Mesenchymal stem cell (in vitro differentiated cells and primary cell): ENCODE measurements around the gene TBC1D22A.

Experiments used
- DNase-seq: peaks from one replicate; pipeline ENCODE4 v3.0.0-alpha.2; 2013
- H2AFZ ChIP-seq: one replicate; pipeline ENCODE4 v1.6.1; 2013; ENCODE audit warnings: low read depth, mild to moderate bottlenecking, control low read depth, inconsistent platforms, low read length, moderate library complexity
- H2AK5ac ChIP-seq: 2 replicates; pipeline ENCODE4 v1.6.1; 2013; ENCODE audit warnings: low read length, moderate library complexity, mild to moderate bottlenecking, inconsistent platforms; ENCODE audit not compliant: severe bottlenecking
- H2BK120ac ChIP-seq: one replicate; pipeline ENCODE4 v1.6.1; 2013; ENCODE audit warnings: low read depth, mild to moderate bottlenecking, inconsistent platforms, low read length, moderate library complexity
- H2BK12ac ChIP-seq, 2 experiments: one replicate each; pipeline ENCODE4 v1.6.1; 2013; ENCODE audit warnings: inconsistent platforms in 2 of 2, low read length in 2 of 2, mild to moderate bottlenecking in 2 of 2, moderate library complexity in 2 of 2, control low read depth in 1 of 2
- H2BK15ac ChIP-seq: one replicate; pipeline ENCODE4 v1.6.1; 2013; ENCODE audit warnings: mild to moderate bottlenecking, low read depth, inconsistent platforms; ENCODE audit not compliant: poor library complexity, severe bottlenecking
- H2BK5ac ChIP-seq: 2 replicates; pipeline ENCODE4 v1.6.1; 2013; ENCODE audit warnings: low read depth, mild to moderate bottlenecking, low read length, control low read depth, inconsistent platforms; ENCODE audit not compliant: poor library complexity, severe bottlenecking
- H3K14ac ChIP-seq, 2 experiments: one replicate each; pipeline ENCODE4 v1.6.1; 2013; ENCODE audit warnings: inconsistent platforms in 2 of 2, low read length in 2 of 2, control low read depth in 1 of 2, mild to moderate bottlenecking in 1 of 2, moderate library complexity in 1 of 2
- H3K18ac ChIP-seq, 2 experiments: one replicate each; pipeline ENCODE4 v1.6.1; 2013; ENCODE audit warnings: inconsistent platforms in 2 of 2, low read length in 2 of 2, control low read depth in 1 of 2, low read depth in 1 of 2, mild to moderate bottlenecking in 1 of 2
- H3K23ac ChIP-seq, 2 experiments: one replicate each; pipeline ENCODE4 v1.6.1; 2013; ENCODE audit warnings: inconsistent platforms in 2 of 2, low read length in 2 of 2, mild to moderate bottlenecking in 2 of 2, moderate library complexity in 2 of 2, control low read depth in 1 of 2
- H3K27ac ChIP-seq: 2 replicates; pipeline ENCODE4 v1.5.1; 2013; ENCODE audit warnings: mild to moderate bottlenecking, moderate library complexity, low read length, control low read depth, inconsistent platforms; ENCODE audit not compliant: poor library complexity, severe bottlenecking
- H3K27me3 ChIP-seq, 2 experiments: 2 replicates each; pipeline versions ENCODE4 v1.6.1 to v1.7.0; 2013; ENCODE audit warnings: low read length in 2 of 2, mild to moderate bottlenecking in 2 of 2, moderate library complexity in 2 of 2, control low read depth in 1 of 2, inconsistent platforms in 1 of 2; ENCODE audit not compliant: control insufficient read depth in 1 of 2, insufficient read depth in 1 of 2
- H3K36me3 ChIP-seq, 2 experiments: 2 replicates each; pipeline versions ENCODE4 v1.6.1 to v1.7.0; 2013; ENCODE audit warnings: low read length in 2 of 2, control low read depth in 1 of 2, inconsistent platforms in 1 of 2, low read depth in 1 of 2, mild to moderate bottlenecking in 1 of 2; ENCODE audit not compliant: insufficient read depth in 2 of 2, control insufficient read depth in 1 of 2
- H3K4ac ChIP-seq, 2 experiments: one replicate each; pipeline ENCODE4 v1.6.1; 2013; ENCODE audit warnings: inconsistent platforms in 2 of 2, low read length in 2 of 2, mild to moderate bottlenecking in 2 of 2, moderate library complexity in 2 of 2, control low read depth in 1 of 2, low read depth in 1 of 2
- H3K4me1 ChIP-seq: 2 replicates; pipeline ENCODE4 v1.6.1; 2013; ENCODE audit warnings: low read depth, low read length, control low read depth; ENCODE audit not compliant: control insufficient read depth, insufficient read depth
- H3K4me2 ChIP-seq: 2 replicates; pipeline ENCODE4 v1.6.1; 2013; ENCODE audit warnings: low read length, mild to moderate bottlenecking, inconsistent platforms; ENCODE audit not compliant: poor library complexity, severe bottlenecking
- H3K4me3 ChIP-seq, 2 experiments: 2 replicates each; pipeline versions ENCODE4 v1.5.1 to v1.7.0; 2013; ENCODE audit warnings: low read length in 2 of 2, mild to moderate bottlenecking in 2 of 2, control low read depth in 1 of 2, low read depth in 1 of 2; ENCODE audit not compliant: insufficient read depth in 1 of 2
- H3K79me1 ChIP-seq: replicated peaks from 2 replicates; pipeline ENCODE4 v1.6.1; 2013; ENCODE audit warnings: mild to moderate bottlenecking, control low read depth, low read length, inconsistent platforms; ENCODE audit not compliant: poor library complexity, severe bottlenecking
- H3K9ac ChIP-seq: 2 replicates; pipeline ENCODE4 v1.7.0; 2013; ENCODE audit warnings: mild to moderate bottlenecking, low read length, moderate library complexity
- H3K9me3 ChIP-seq: 2 replicates; pipeline ENCODE4 v1.7.0; 2013; ENCODE audit warnings: mild to moderate bottlenecking, low read length; ENCODE audit not compliant: control insufficient read depth
- H4K8ac ChIP-seq: one replicate; pipeline ENCODE4 v1.6.1; 2013; ENCODE audit warnings: inconsistent platforms, mild to moderate bottlenecking, low read length, moderate library complexity
- H4K91ac ChIP-seq: one replicate; pipeline ENCODE4 v1.6.1; 2013; ENCODE audit warnings: mild to moderate bottlenecking, low read length, inconsistent platforms
- WGBS: methylation state at CpG from one replicate; pipeline ENCODE4 v1.1.7; 2013; ENCODE audit warnings: mixed read lengths; 5-methylcytosine and 5-hydroxymethylcytosine counted together

The TBC1D22A gene

DNA sequence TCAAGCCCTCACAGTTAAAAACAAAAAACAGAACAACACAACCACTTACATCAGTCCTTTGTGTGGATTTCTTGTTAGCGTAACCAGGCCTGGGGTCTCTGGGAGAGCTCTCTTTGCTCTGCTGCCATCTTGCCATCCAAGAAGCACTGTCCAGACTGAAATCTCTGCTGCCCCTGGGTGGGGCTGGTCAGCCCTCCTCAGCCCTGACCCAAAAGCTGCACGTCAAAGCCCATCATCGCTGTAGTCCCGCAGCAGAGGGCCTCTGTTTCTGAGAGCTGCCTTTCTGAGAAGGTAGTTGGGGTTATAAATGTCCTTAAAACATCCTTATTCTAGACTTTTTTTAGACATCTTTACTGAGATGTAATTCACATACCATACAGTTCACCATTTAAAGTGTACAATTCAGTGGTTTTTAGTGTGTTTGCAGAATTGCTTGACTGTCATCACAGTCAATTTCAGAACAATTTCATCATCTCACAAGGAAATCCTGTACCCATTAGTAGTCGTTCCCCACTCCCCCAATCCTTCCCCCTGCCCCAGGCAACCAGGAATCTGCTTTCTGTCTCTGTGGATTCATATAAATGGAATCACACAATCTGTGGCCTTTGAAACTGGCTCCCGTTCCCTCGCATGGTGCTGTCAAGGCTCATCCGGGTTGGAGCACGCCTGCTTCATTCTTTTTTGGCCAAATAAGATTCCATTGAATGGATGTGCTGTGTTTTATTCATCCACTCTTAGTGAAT is 94.9 kb downstream of the TBC1D22A start:
- Histone ChIP-seq H3K4me1 (peaks cover 10% of the 10 kb centered on the region), H3K36me3 (peaks cover 6 to 16% of the 10 kb centered on the region in 2 experiments), H3K9me3 (no peaks in the 10 kb centered on the region), H2AK5ac (no peak overlapping the region), H3K27me3 (no peaks in the 10 kb centered on the region), H3K27ac (no peak overlapping the region), H2BK5ac (no peak overlapping the region), H3K18ac (no peak overlapping the region), H3K79me1 (peaks cover 53% of the 10 kb centered on the region), H2AFZ (no peak overlapping the region), H4K91ac (no peak overlapping the region), H3K23ac (no peak overlapping the region), H4K8ac (no peak overlapping the region), H3K4me3 (no peak overlapping the region), H3K9ac (no peak overlapping the region), H2BK15ac (no peak overlapping the region), H3K4me2 (no peak overlapping the region), H2BK12ac (no peak overlapping the region), H2BK120ac (no peak overlapping the region), H3K4ac (no peak overlapping the region), H3K14ac (no peak overlapping the region)
- no peak for DNase-seq
- WGBS = 92% methylated on average over 6 of the region's 9 CpGs

GRCh38 chr22:46857885-46858143 is 95.4 kb downstream of the TBC1D22A start:
- DNase-seq = no peak
- no peaks in the 10 kb centered on the region for H3K27me3 ChIP-seq
- H3K23ac ChIP-seq = no peak overlapping the region
- H2BK12ac ChIP-seq = no peak overlapping the region
- no peak overlapping the region for H3K4ac ChIP-seq
- no peak overlapping the region for H2BK5ac ChIP-seq
- no peak overlapping the region for H3K4me2 ChIP-seq
- H2AK5ac ChIP-seq = no peak overlapping the region
- no peak overlapping the region for H3K4me3 ChIP-seq
- peaks cover under 1 to 11% of the 10 kb centered on the region in 2 experiments for H3K36me3 ChIP-seq
- H3K14ac ChIP-seq = no peak overlapping the region
- no peak overlapping the region for H2BK120ac ChIP-seq
- WGBS = 94% methylated on average over 6 of the region's 6 CpGs
- peaks cover 10% of the 10 kb centered on the region for H3K4me1 ChIP-seq
- no peak overlapping the region for H4K91ac ChIP-seq
- no peak overlapping the region for H3K27ac ChIP-seq
- no peak overlapping the region for H3K9ac ChIP-seq
- H4K8ac ChIP-seq = no peak overlapping the region
- H3K18ac ChIP-seq = no peak overlapping the region
- no peak overlapping the region for H2BK15ac ChIP-seq
- peaks cover 53% of the 10 kb centered on the region for H3K79me1 ChIP-seq
- H3K9me3 ChIP-seq = no peaks in the 10 kb centered on the region
- no peak overlapping the region for H2AFZ ChIP-seq

DNA sequence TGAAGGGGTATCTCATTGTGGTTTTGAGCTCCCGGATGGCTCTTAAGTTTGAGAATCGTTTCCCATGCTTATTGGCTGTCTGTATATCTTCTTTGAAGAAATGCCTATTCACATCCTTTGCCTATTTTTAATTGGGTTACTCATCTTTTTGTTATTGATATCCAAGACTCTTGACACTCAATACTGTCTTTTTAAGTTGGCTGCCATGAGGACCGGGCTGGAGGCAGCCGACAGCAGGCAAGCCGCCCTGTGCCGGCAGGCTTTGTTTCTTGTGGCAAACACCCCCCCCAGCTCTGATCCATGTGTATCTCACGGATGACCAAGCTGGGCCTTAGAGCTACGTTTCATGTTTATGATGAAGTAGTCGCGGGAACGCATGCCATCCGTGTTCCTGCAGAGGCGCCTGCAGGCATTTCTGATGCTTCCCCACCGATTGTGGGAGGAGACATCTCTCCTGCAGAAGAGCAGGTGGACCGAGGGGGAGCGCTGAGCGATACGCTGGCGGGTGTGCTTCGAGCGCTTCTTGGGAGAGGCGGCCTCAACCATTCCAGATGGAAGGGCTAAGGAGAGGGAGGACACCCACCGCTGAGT is 95.8 kb downstream of the TBC1D22A start:
- Histone ChIP-seq H3K18ac (no peak overlapping the region), H3K4me2 (no peak overlapping the region), H3K36me3 (peaks cover 0 to 11% of the 10 kb centered on the region in 2 experiments), H3K9ac (no peak overlapping the region), H3K27me3 (no peaks in the 10 kb centered on the region), H3K9me3 (no peaks in the 10 kb centered on the region), H4K8ac (no peak overlapping the region), H2BK15ac (no peak overlapping the region), H3K79me1 (peaks cover 53% of the 10 kb centered on the region), H2AFZ (no peak overlapping the region), H2BK120ac (no peak overlapping the region), H3K27ac (no peak overlapping the region), H2AK5ac (no peak overlapping the region), H3K23ac (no peak overlapping the region), H3K14ac (no peak overlapping the region), H3K4me1 (peaks cover 12% of the 10 kb centered on the region), H4K91ac (no peak overlapping the region), H3K4ac (no peak overlapping the region), H3K4me3 (no peak overlapping the region), H2BK5ac (no peak overlapping the region), H2BK12ac (no peak overlapping the region)
- 99% methylated on average over 21 of the region's 23 CpGs for WGBS
- DNase-seq = no peak

GRCh38 chr22:46860562-46860961 is 98.1 kb downstream of the TBC1D22A start:
- no peak overlapping the region for H3K4me2 ChIP-seq
- no peak overlapping the region for H4K8ac ChIP-seq
- H2AFZ ChIP-seq = no peak overlapping the region
- H3K79me1 ChIP-seq = peaks cover 51% of the 10 kb centered on the region
- DNase-seq = no peak
- H3K4me1 ChIP-seq = peaks cover 2% of the 10 kb centered on the region
- no peaks in the 10 kb centered on the region for H3K9me3 ChIP-seq
- H3K9ac ChIP-seq = no peak overlapping the region
- no peak overlapping the region for H2BK15ac ChIP-seq
- no peak overlapping the region for H2BK5ac ChIP-seq
- no peak overlapping the region for H3K14ac ChIP-seq
- H3K18ac ChIP-seq = no peak overlapping the region
- H2BK12ac ChIP-seq = no peak overlapping the region
- H3K27me3 ChIP-seq = no peaks in the 10 kb centered on the region
- no peak overlapping the region for H2AK5ac ChIP-seq
- H3K4ac ChIP-seq = no peak overlapping the region
- no peak overlapping the region for H2BK120ac ChIP-seq
- H3K23ac ChIP-seq = no peak overlapping the region
- 97% methylated on average over 16 of the region's 16 CpGs for WGBS
- no peak overlapping the region for H3K4me3 ChIP-seq
- no peak overlapping the region for H3K27ac ChIP-seq
- H3K36me3 ChIP-seq = peaks cover 0 to 7% of the 10 kb centered on the region in 2 experiments
- H4K91ac ChIP-seq = no peak overlapping the region
